Skeletal muscle cell (primary cell): ENCODE measurements around the gene UGT2A2.

Experiments
- DNase-seq: peaks from one replicate; pipeline ENCODE4 v3.0.0-alpha.2; 2010; ENCODE audit warnings: low read depth
- H3K4me3 ChIP-seq: 2 replicates; pipeline ENCODE4 v1.5.1; 2011; ENCODE audit warnings: low read depth, mild to moderate bottlenecking, control low read depth, low read length, moderate library complexity

UGT2A2 gene

DNA sequence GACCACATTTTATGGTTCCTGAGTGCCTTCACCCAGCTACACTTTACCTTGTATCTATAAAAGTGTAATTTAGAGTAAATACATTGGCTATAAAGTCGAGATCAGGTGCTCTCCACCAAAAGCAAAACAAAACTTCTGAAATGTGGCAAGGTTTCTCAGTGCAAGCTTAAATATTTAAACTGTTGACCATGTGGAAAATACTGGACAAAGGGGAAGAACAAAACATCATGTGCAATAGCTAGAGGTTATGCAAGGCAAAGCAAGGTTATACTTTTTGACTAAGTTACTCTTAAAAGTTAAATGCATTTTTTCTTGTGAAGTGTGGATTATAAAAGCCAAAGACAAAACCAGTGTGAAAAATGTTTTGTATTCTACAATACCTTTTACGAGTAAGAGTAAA, 55.9 kb downstream of the UGT2A2 start:
- DNase-seq = no peak
- H3K4me3 ChIP-seq = no peak overlapping the region

GRCh38 chr4:69577245-69577644, 62.2 kb downstream of the UGT2A2 start:
- no peak for DNase-seq
- no peak overlapping the region for H3K4me3 ChIP-seq

- DNase-seq = no peak
These were observed 63.1 kb downstream of the UGT2A2 start for GRCh38 chr4:69576251-69576877.

DNA sequence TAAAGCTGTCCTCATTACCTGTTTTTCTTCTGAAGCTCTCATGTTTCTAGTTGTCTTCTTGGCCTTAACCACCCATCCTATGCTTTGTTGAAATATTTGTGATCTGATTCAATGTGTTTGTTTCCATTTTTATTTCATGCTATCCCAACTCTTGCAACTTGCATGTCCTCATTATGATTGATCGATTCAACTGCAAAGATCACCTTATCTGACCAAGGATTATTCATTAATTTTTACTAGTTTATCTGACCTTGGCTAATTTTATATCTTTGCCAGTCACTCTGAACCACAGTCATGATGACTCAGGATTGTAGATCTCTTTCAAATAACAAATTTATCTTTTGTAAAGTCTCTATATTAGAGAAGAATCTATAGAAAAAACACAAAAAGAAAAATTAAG, 70.7 kb downstream of the UGT2A2 start:
- H3K4me3 ChIP-seq = no peak overlapping the region
- DNase-seq = no peak

More at GRCh38 chr4:69576251-69576877, 63.1 kb downstream of the UGT2A2 start:
- H3K4me3 ChIP-seq = no peak overlapping the region

DNA sequence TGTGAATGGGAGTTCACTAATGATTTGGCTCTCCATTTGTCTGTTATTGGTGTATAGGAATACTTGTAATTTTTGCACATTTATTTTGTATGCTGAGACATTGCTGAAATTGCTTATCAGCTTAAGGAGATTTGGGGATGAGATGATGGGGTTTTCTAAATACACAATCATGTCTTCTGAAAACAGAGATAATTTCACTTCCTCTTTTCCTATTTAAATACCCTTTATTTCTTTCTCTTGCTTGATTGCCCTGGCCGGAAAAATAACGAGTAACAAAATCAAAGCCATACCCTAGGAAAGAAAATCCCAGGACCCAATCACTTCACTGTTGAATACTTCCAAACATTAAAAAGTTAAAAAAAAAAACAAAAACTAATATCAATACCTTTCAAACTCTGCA, 76.0 kb downstream of the UGT2A2 start:
- no peak for DNase-seq
- no peak overlapping the region for H3K4me3 ChIP-seq

DNA sequence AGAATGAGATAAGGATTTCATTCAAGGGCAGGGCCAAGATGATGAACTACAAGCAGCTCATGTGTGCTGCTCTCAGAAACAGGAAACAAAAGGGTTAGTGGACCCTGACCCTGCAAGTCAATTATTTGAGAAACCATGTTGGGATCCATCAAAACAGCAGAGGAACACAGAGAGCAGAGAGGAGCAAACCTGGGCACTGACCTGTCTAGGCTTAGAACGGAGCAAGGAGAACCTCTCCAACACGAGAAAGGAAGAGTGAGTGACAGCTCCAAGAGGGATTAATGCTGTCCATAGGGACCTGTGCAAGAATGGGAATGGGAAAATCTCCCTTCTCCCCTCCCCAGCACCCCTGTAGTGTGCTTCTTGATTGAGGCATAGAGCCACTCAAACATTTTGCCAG, 89.8 kb downstream of the UGT2A2 start:
- no peak for DNase-seq
- H3K4me3 ChIP-seq = no peak overlapping the region

DNA sequence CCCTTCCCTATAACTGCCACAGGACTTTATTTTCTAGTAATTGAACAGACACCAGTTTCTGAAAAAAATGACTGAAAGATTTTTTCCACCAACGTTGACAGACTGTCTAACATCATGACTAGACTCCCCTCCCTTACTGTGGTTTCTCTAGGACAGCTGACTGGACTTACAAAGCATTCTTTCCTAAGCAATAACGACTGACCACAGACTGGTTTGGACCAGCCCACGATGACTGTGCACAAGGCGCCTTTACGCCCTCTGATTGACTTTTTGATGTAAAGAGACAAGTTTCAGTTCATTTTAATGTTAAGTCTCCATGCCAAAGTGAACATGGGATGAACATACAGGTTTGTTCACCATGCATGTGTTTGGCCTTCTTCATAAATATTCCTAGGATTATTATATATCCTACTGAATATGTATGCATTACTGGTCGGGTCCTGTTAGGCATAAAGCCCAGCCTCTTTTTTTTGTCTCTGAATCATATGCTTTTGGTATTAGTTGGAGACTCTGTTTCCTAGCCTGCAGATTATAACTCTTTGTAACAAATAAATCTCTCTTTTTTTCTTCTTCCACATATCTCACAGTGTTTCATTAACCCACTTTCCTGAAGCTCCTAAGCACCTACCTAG, 93.2 kb downstream of the UGT2A2 start:
- H3K4me3 ChIP-seq = no peak overlapping the region
- peak; percentile 65 for DNase-seq
